ENCODE measurements around the gene UBE2S.

GRCh38 chr19:55443045-55443823 is 35.6 kb upstream of the UBE2S start, which contains the start of gene SHISA7:
- TF ChIP-seq POLR2A (IDR thresholded peaks at IDR 0.05) (no peak), CTCF (IDR thresholded peaks at IDR 0.05) (no peak)
